GM11168 (cell line): Measurements from ENCODE around the gene SPON2.

Experiments
- in situ Hi-C: fragments of 300-500 bp; cut with MboI; formaldehyde crosslinking; loops from one replicate; pipeline ENCODE4 v1.12.0; 2022; ENCODE audit warnings: low sequenced_read_pairs; ENCODE audit not compliant: unreplicated experiment

Gene SPON2

GRCh38 chr4:1209821-1210220 lies 37.4 kb upstream of the SPON2 start:
- in situ Hi-C loops = no loop called here

- in situ Hi-C loops = no loop called here
Measured at GRCh38 chr4:1208970-1209704, 36.8 kb upstream of the SPON2 start.

GRCh38 chr4:1208266-1208961 lies 36.0 kb upstream of the SPON2 start:
- in situ Hi-C loops = no loop called here

- in situ Hi-C loops = no loop called here
Measured at GRCh38 chr4:1207603-1208265, 35.4 kb upstream of the SPON2 start.

GRCh38 chr4:1207157-1207470 lies 34.7 kb upstream of the SPON2 start:
- in situ Hi-C loops = no loop called here

- in situ Hi-C loops = no loop called here
Measured at GRCh38 chr4:1206299-1207156, 34.1 kb upstream of the SPON2 start.

- in situ Hi-C loops = no loop called here
Measured at GRCh38 chr4:1205586-1206298, 33.4 kb upstream of the SPON2 start.

GRCh38 chr4:1204828-1205585 lies 32.6 kb upstream of the SPON2 start:
- in situ Hi-C loops = no loop called here

GRCh38 chr4:1204286-1204827 lies 32.0 kb upstream of the SPON2 start:
- in situ Hi-C loops = no loop called here

- in situ Hi-C loops = no loop called here
Measured at GRCh38 chr4:1203026-1203616, 30.7 kb upstream of the SPON2 start.

GRCh38 chr4:1202526-1203011 lies 30.2 kb upstream of the SPON2 start:
- in situ Hi-C loops = no loop called here

GRCh38 chr4:1201851-1202525 lies 29.6 kb upstream of the SPON2 start:
- in situ Hi-C loops = no loop called here

GRCh38 chr4:1200425-1201035 lies 28.1 kb upstream of the SPON2 start:
- in situ Hi-C loops = no loop called here

GRCh38 chr4:1199556-1200331 lies 27.4 kb upstream of the SPON2 start:
- in situ Hi-C loops = no loop called here

- in situ Hi-C loops = no loop called here
Measured at GRCh38 chr4:1198098-1198844, 25.9 kb upstream of the SPON2 start.
